Mesothelial cell of epicardium (in vitro differentiated cells): Measurements from ENCODE around the gene MTMR3. TPM values are rescaled to one million over a fixed set of nuclear protein-coding genes. Genes with fewer than 3 reads are reported as not detected.

Source experiments
- DNase-seq, 2 experiments: peaks; one replicate each; pipeline ENCODE4 v3.0.0; 2021; ENCODE audit warnings: low spot score in 2 of 2; ENCODE audit not compliant: unreplicated experiment in 2 of 2
- H3K27ac Mint-ChIP-seq: 2 replicates; pipeline ENCODE4 v1.8.0; 2021; ENCODE audit warnings: mixed read lengths
- H3K27me3 Mint-ChIP-seq: 2 replicates; pipeline ENCODE4 v1.8.0; 2021; ENCODE audit warnings: low read depth, mixed read lengths
- H3K36me3 Mint-ChIP-seq: 2 replicates; pipeline ENCODE4 v1.8.0; 2021; ENCODE audit warnings: mixed read lengths
- H3K4me1 Mint-ChIP-seq: 2 replicates; pipeline ENCODE4 v1.8.0; 2021; ENCODE audit warnings: mixed read lengths
- H3K4me3 Mint-ChIP-seq: 2 replicates; pipeline ENCODE4 v1.8.0; 2021; ENCODE audit warnings: mild to moderate bottlenecking, moderate library complexity, mixed read lengths
- H3K9me3 Mint-ChIP-seq: 2 replicates; pipeline ENCODE4 v1.8.0; 2021; ENCODE audit warnings: mixed read lengths
- CTCF ChIP-seq: fragments of 200-600 bp; sonication (generic); IDR thresholded peaks from one replicate; pipeline ENCODE4 v1.5.0; 2021; ENCODE audit warnings: antibody characterized with exemption; ENCODE audit not compliant: unreplicated experiment
- total RNA-seq: library from RNA; stranded (reverse); gene quantifications from 3 replicates; pipeline ENCODE4 v1.2.1, GENCODE V29; 2021

MTMR3 gene
- total RNA-seq, 1 donor from 2014 or later = 58.7 TPM

GRCh38 chr22:29883775-29884097 is 762 bp downstream of the MTMR3 start:
- H3K27me3 Mint-ChIP-seq = no peaks in the 10 kb centered on the region

GRCh38 chr22:29885610-29886009 is 2.6 kb downstream of the MTMR3 start:
- no peaks in the 10 kb centered on the region for H3K27me3 Mint-ChIP-seq
- no peak for DNase-seq
- H3K9me3 Mint-ChIP-seq = no peaks in the 10 kb centered on the region
- H3K27ac Mint-ChIP-seq = no peak overlapping the region
- no peak overlapping the region for H3K4me3 Mint-ChIP-seq
- peaks cover 12% of the 10 kb centered on the region for H3K4me1 Mint-ChIP-seq
- TF ChIP-seq CTCF = no peak
- H3K36me3 Mint-ChIP-seq = no peaks in the 10 kb centered on the region

More at GRCh38 chr22:29883775-29884097, 762 bp downstream of the MTMR3 start:
- Mint-ChIP-seq H3K36me3 (no peaks in the 10 kb centered on the region), H3K4me1 (peaks cover 12% of the 10 kb centered on the region), H3K9me3 (no peaks in the 10 kb centered on the region), H3K4me3 (peak overlapping the region; percentile 92), H3K27ac (peak overlapping the region; percentile 91)
- no peak for DNase-seq
- TF ChIP-seq CTCF = no peak

GRCh38 chr22:29886596-29886995 is 3.6 kb downstream of the MTMR3 start:
- no peaks in the 10 kb centered on the region for H3K36me3 Mint-ChIP-seq
- no peak overlapping the region for H3K4me3 Mint-ChIP-seq
- H3K4me1 Mint-ChIP-seq = peaks cover 12% of the 10 kb centered on the region
- TF ChIP-seq CTCF = no peak
- DNase-seq = no peak
- no peak overlapping the region for H3K27ac Mint-ChIP-seq
- no peaks in the 10 kb centered on the region for H3K27me3 Mint-ChIP-seq
- no peaks in the 10 kb centered on the region for H3K9me3 Mint-ChIP-seq

GRCh38 chr22:29887358-29887757 is 4.4 kb downstream of the MTMR3 start:
- Mint-ChIP-seq H3K9me3 (no peaks in the 10 kb centered on the region), H3K4me3 (no peak overlapping the region), H3K27ac (no peak overlapping the region), H3K36me3 (no peaks in the 10 kb centered on the region), H3K4me1 (peaks cover 16% of the 10 kb centered on the region), H3K27me3 (no peaks in the 10 kb centered on the region)
- no peak for DNase-seq
- TF ChIP-seq CTCF = no peak

- peaks cover 16% of the 10 kb centered on the region for H3K4me1 Mint-ChIP-seq
Observed at GRCh38 chr22:29890760-29891159, 7.8 kb downstream of the MTMR3 start.

More at GRCh38 chr22:29890760-29891159, 7.8 kb downstream of the MTMR3 start:
- H3K27ac Mint-ChIP-seq = no peak overlapping the region
- H3K4me3 Mint-ChIP-seq = no peak overlapping the region
- no peak for DNase-seq
- TF ChIP-seq CTCF = no peak
- H3K36me3 Mint-ChIP-seq = peaks cover 3% of the 10 kb centered on the region
- H3K9me3 Mint-ChIP-seq = no peaks in the 10 kb centered on the region
- H3K27me3 Mint-ChIP-seq = no peaks in the 10 kb centered on the region
